Neural progenitor cell (in vitro differentiated cells): ENCODE data around the gene EP400. TPM values are rescaled to one million over a fixed set of nuclear protein-coding genes. Genes with fewer than 3 reads are reported as not detected.

ENCODE experiments used
- DNase-seq: peaks from one replicate; pipeline ENCODE4 v3.0.0-alpha.2; 2016; ENCODE audit warnings: low spot score
- H2AFZ ChIP-seq: fragments of 200-600 bp; sonication (generic); replicated peaks from 2 replicates; pipeline ENCODE4 v1.6.1; 2016; ENCODE audit warnings: antibody characterized with exemption
- H3F3A ChIP-seq: fragments of 200-600 bp; sonication (generic); 2 replicates; pipeline ENCODE4 v1.6.1; 2016; ENCODE audit warnings: antibody characterized with exemption, low read depth
- H3K27ac ChIP-seq: fragments of 200-600 bp; sonication (generic); 2 replicates; pipeline ENCODE4 v1.5.1; 2016; ENCODE audit warnings: mild to moderate bottlenecking
- H3K27me3 ChIP-seq: fragments of 200-600 bp; sonication (generic); 2 replicates; pipeline ENCODE4 v1.6.1; 2016; ENCODE audit warnings: mild to moderate bottlenecking, moderate library complexity
- H3K36me3 ChIP-seq: fragments of 200-600 bp; sonication (generic); 2 replicates; pipeline ENCODE4 v1.5.1; 2016
- H3K4me1 ChIP-seq: fragments of 200-600 bp; sonication (generic); 2 replicates; pipeline ENCODE4 v1.6.1; 2016; ENCODE audit warnings: mixed run types
- H3K4me2 ChIP-seq: fragments of 200-600 bp; sonication (generic); 2 replicates; pipeline ENCODE4 v1.6.1; 2016
- H3K4me3 ChIP-seq: fragments of 200-600 bp; sonication (generic); 2 replicates; pipeline ENCODE4 v1.5.1; 2016
- H3K79me2 ChIP-seq: fragments of 200-600 bp; sonication (generic); 2 replicates; pipeline ENCODE4 v1.6.1; 2016; ENCODE audit warnings: low read depth
- H3K9ac ChIP-seq: fragments of 200-600 bp; sonication (generic); 2 replicates; pipeline ENCODE4 v1.6.1; 2016
- H3K9me3 ChIP-seq: fragments of 200-600 bp; sonication (generic); 2 replicates; pipeline ENCODE4 v1.5.1; 2016; ENCODE audit warnings: low read depth
- H4K20me1 ChIP-seq: fragments of 200-600 bp; sonication (generic); 2 replicates; pipeline ENCODE4 v1.6.1; 2016; ENCODE audit warnings: low read depth
- H3K27ac Mint-ChIP-seq: 3 replicates; pipeline ENCODE4 v1.8.0; 2021; ENCODE audit warnings: mixed read lengths
- H3K27me3 Mint-ChIP-seq: 2 replicates; pipeline ENCODE4 v1.8.0; 2022; ENCODE audit warnings: low read depth, mild to moderate bottlenecking, inconsistent platforms, moderate library complexity, mixed read lengths; ENCODE audit not compliant: insufficient read depth
- H3K36me3 Mint-ChIP-seq: 3 replicates; pipeline ENCODE4 v1.8.0; 2021; ENCODE audit warnings: mixed read lengths
- H3K4me1 Mint-ChIP-seq: 3 replicates; pipeline ENCODE4 v1.8.0; 2021; ENCODE audit warnings: mixed read lengths
- H3K4me3 Mint-ChIP-seq: 3 replicates; pipeline ENCODE4 v1.8.0; 2021; ENCODE audit warnings: mild to moderate bottlenecking, moderate library complexity, mixed read lengths
- H3K9me3 Mint-ChIP-seq: 3 replicates; pipeline ENCODE4 v1.8.0; 2020; ENCODE audit warnings: mixed read lengths
- CTCF ChIP-seq: fragments of 200-600 bp; sonication (generic); IDR thresholded peaks from 2 replicates; pipeline ENCODE4 v1.5.1; 2017; ENCODE audit warnings: antibody characterized with exemption, mild to moderate bottlenecking
- EZH2 ChIP-seq: fragments of 200-600 bp; sonication (generic); IDR thresholded peaks from 2 replicates; pipeline ENCODE4 v1.6.1; 2017; ENCODE audit warnings: antibody characterized with exemption, mild to moderate bottlenecking, moderate library complexity
- EZH2phosphoT487 ChIP-seq: fragments of 200-600 bp; sonication (generic); IDR thresholded peaks from 2 replicates; pipeline ENCODE4 v1.6.1; 2017; ENCODE audit warnings: antibody characterized with exemption
- total RNA-seq: library from RNA; depleted of rRNA; stranded (reverse); fragments of >200 nt; gene quantifications from 2 replicates; pipeline ENCODE4 v1.2.3, GENCODE V29; 2015; ENCODE audit warnings: low replicate concordance

EP400 gene
- total RNA-seq, 1 donor from 2014 or later, result 16.3 TPM

GRCh38 chr12:131929581-131930456 is 19.9 kb upstream of the EP400 start:
- peaks cover 4% of the 10 kb centered on the region for H3F3A ChIP-seq
- peaks cover 6% of the 10 kb centered on the region for H3K9me3 Mint-ChIP-seq
- H3K4me3 ChIP-seq, result peak overlapping the region; percentile 65
- H3K9ac ChIP-seq, result peak overlapping the region; percentile 25
- peaks cover 6% of the 10 kb centered on the region for H3K4me1 ChIP-seq
- H3K36me3 Mint-ChIP-seq, result peaks cover 24% of the 10 kb centered on the region
- H3K36me3 ChIP-seq, result peaks cover 3% of the 10 kb centered on the region
- H3K79me2 ChIP-seq, result peaks cover 27% of the 10 kb centered on the region
- H3K4me2 ChIP-seq, result peak overlapping the region; percentile 99
- peak; percentile 71 for DNase-seq
- peak overlapping the region; percentile 71 for H3K27ac ChIP-seq
- H3K27me3 ChIP-seq, result peaks cover 9% of the 10 kb centered on the region
- no peak overlapping the region for H3K27ac Mint-ChIP-seq
- peak overlapping the region; percentile 83 for H2AFZ ChIP-seq
- H4K20me1 ChIP-seq, result peaks cover 16% of the 10 kb centered on the region
- peak overlapping the region; percentile 90 for H3K4me3 Mint-ChIP-seq
- H3K9me3 ChIP-seq, result no peaks in the 10 kb centered on the region
- TF ChIP-seq CTCF, result no peak
- no peak for TF ChIP-seq EZH2phosphoT487
- no peak for TF ChIP-seq EZH2
- H3K27me3 Mint-ChIP-seq, result peaks cover 2% of the 10 kb centered on the region
- peaks cover 10% of the 10 kb centered on the region for H3K4me1 Mint-ChIP-seq

- no peaks in the 10 kb centered on the region for H3K9me3 ChIP-seq
- H3K36me3 Mint-ChIP-seq, result peaks cover 24% of the 10 kb centered on the region
- H3K27me3 ChIP-seq, result peaks cover 9% of the 10 kb centered on the region
- H3K36me3 ChIP-seq, result peaks cover 3% of the 10 kb centered on the region
- peaks cover 2% of the 10 kb centered on the region for H3K27me3 Mint-ChIP-seq
- H4K20me1 ChIP-seq, result peaks cover 16% of the 10 kb centered on the region
- H3K27ac ChIP-seq, result no peak overlapping the region
- peaks cover 6% of the 10 kb centered on the region for H3K9me3 Mint-ChIP-seq
- H3K9ac ChIP-seq, result peak overlapping the region; percentile 25
- no peak overlapping the region for H2AFZ ChIP-seq
- peaks cover 4% of the 10 kb centered on the region for H3F3A ChIP-seq
- TF ChIP-seq EZH2phosphoT487, result no peak
- no peak for TF ChIP-seq EZH2
- TF ChIP-seq CTCF, result no peak
- DNase-seq, result no peak
- no peak overlapping the region for H3K27ac Mint-ChIP-seq
- H3K79me2 ChIP-seq, result peaks cover 27% of the 10 kb centered on the region
- H3K4me1 ChIP-seq, result peaks cover 6% of the 10 kb centered on the region
- H3K4me3 ChIP-seq, result peak overlapping the region; percentile 65
- H3K4me2 ChIP-seq, result peak overlapping the region; percentile 99
- peak overlapping the region; percentile 86 for H3K4me3 Mint-ChIP-seq
- H3K4me1 Mint-ChIP-seq, result peaks cover 10% of the 10 kb centered on the region
These were observed 19.2 kb upstream of the EP400 start for GRCh38 chr12:131930510-131930909.

GRCh38 chr12:131933387-131933786 is 16.4 kb upstream of the EP400 start:
- TF ChIP-seq CTCF (no peak), EZH2 (no peak)
- no peak for DNase-seq
- H3K27ac Mint-ChIP-seq, result peak overlapping the region; percentile 16
- H3K9me3 Mint-ChIP-seq, result no peaks in the 10 kb centered on the region
- Histone ChIP-seq H3K79me2 (peaks cover 27% of the 10 kb centered on the region), H4K20me1 (peaks cover 16% of the 10 kb centered on the region), H2AFZ (no peak overlapping the region), H3K9me3 (no peaks in the 10 kb centered on the region), H3K4me1 (peaks cover 6% of the 10 kb centered on the region), H3F3A (peaks cover 4% of the 10 kb centered on the region), H3K36me3 (peaks cover 3% of the 10 kb centered on the region), H3K4me3 (no peak overlapping the region), H3K9ac (no peak overlapping the region), H3K27ac (no peak overlapping the region), H3K4me2 (no peak overlapping the region), H3K27me3 (peaks cover 2% of the 10 kb centered on the region)
- H3K27me3 Mint-ChIP-seq, result peaks cover 2% of the 10 kb centered on the region
- peaks cover 24% of the 10 kb centered on the region for H3K36me3 Mint-ChIP-seq
- H3K4me3 Mint-ChIP-seq, result no peak overlapping the region
- H3K4me1 Mint-ChIP-seq, result peaks cover 4% of the 10 kb centered on the region
